VCaP (cell line): ENCODE results near the gene LARP6.

Experiments used
- H3K27ac ChIP-seq: fragments of 450-650 bp; 2 replicates; pipeline ENCODE4 v1.5.1; 2017
- TF ChIP-seq, protein P1 (sequence below): fragments of 450-650 bp; conservative IDR thresholded peaks from 2 replicates; pipeline ENCODE4 v1.5.1; 2017; ENCODE audit warnings: mild to moderate bottlenecking, moderate library complexity

The LARP6 gene

DNA sequence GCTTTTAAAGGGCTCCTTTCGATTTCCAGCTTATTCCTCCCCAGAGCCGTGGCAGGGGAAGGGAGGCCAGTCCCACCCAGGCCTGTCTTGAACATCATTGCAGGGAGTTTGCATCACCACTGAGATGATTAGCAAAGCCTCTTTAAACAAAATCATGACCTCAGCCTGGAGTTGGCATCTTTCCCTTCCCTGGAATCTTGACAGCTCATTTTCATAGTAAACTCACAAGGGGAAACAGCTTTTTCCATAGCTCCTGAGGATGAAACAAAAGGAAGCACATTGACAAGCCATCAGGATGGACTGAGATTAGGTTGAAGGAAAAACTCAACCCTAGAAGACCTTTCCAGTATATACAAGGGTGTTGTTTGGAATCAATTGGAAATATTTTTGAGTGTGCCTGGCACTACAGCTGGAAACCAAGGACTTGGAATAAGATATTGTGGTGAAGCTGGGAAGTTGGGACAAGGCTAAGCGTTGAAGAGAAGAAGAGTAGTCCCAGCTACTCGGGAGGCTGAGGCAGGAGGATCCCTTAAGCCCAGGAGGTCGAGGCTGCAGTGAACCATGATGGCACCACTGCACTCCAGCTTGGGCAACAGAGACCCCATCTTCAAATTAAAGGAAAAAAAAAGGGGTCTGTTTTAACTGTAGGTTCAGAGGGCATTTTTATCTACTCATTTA is 3.1 kb upstream of the LARP6 start:
- H3K27ac ChIP-seq = no peak overlapping the region
- TF ChIP-seq, protein P1, sequence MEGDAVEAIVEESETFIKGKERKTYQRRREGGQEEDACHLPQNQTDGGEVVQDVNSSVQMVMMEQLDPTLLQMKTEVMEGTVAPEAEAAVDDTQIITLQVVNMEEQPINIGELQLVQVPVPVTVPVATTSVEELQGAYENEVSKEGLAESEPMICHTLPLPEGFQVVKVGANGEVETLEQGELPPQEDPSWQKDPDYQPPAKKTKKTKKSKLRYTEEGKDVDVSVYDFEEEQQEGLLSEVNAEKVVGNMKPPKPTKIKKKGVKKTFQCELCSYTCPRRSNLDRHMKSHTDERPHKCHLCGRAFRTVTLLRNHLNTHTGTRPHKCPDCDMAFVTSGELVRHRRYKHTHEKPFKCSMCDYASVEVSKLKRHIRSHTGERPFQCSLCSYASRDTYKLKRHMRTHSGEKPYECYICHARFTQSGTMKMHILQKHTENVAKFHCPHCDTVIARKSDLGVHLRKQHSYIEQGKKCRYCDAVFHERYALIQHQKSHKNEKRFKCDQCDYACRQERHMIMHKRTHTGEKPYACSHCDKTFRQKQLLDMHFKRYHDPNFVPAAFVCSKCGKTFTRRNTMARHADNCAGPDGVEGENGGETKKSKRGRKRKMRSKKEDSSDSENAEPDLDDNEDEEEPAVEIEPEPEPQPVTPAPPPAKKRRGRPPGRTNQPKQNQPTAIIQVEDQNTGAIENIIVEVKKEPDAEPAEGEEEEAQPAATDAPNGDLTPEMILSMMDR = no peak

DNA sequence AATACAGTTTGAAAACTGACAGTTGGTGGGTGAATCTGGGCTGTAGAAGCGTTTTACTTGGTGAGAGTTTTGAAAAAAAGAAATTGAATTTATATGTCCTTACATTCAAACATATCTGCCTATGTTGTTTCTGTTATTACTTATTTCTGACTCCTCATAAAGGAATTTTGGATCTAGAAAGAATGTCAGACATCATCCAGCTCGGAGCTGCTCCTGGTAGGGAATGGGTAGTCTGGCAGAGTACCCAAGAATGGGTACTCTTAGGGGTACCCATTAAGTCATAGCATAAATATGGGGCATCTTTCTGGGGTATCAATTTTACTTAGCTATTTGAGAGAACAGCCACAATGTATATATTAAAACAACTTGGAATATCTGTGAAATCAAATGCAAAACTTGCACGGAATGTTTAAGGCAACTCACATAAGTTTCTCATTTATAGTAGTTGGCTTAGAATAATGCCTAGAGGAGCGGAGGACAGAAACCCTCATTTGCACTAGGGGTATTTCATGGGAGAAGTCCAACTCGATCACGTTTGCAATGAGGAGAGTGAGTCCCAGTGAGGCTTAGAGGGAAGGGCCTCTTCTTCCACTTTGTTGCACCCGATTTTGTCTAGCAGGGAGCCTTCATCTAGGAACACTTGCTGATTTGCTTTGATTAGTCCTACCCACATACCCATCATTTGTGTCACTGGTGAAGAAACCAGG is 2.4 kb upstream of the LARP6 start:
- TF ChIP-seq, protein P1 = no peak
- H3K27ac ChIP-seq = no peak overlapping the region

DNA sequence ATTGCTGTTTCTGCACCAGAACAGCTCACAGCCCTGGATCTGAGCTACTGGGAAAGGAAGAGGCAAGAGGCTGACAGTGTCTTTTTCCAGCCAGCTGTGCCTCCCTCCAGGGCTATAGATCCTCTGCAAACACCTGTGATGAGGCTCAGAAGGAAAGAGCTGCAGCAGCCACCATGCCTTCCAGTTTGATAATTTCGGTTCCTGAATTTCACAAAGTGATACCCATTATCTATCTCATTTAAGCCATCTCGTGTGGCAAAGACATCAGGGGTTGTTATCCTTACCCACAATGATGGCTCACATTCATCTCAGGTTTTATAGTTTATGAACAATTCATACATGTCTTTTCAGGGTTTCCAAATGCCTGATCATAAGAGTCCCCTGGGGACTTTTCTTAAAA is 1.8 kb upstream of the LARP6 start:
- TF ChIP-seq, protein P1 = no peak
- H3K27ac ChIP-seq = no peak overlapping the region

DNA sequence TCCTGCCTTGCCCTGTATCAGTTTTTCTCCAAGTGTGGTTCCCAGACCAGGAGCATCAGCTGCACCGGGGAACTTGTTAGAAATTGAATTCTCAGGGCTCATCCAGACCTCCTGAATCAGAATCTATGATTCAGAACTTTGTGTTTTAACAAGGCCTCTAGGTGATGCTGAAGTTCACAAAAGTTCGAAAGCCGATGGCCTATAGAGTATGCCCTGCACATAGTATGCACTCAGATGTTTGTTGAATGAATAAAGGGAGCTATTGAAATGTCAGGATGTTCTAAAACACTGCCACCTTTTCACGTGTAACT is 664 bp upstream of the LARP6 start:
- H3K27ac ChIP-seq = peak overlapping the region; percentile 74

DNA sequence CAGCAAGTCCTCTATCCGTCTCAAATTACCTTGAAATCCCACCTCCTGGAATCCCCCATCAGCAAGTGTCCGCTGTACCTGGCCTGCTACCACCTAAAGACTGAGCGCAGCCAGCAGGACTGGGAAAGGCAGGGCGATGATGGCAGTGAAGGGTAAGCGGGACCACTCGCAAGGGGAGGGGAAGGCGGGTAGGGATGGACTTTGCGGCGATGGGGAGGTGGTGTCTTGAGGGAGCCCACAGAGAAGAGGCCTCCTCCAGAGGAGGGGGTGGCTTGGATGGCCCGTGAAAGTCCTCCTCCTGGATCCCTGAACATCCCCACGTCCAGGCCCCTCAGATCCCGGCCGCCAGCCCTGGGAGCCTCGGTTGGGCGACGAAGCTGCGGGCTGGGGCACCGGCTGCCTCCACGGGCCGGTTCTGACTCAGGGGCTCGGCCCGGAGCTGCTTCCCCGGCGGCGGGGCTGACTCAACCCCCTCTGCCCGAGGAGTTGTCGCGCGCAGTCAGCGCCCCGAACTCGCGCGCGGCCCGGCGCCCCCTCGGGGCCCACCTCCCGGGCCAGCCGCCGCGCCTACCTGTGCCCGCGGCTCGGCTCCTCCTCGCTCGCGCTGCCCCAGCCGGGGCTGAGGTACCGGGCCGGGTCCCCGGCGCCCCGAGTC is 512 bp downstream of the LARP6 start:
- peak overlapping the region; percentile 74 for H3K27ac ChIP-seq
- TF ChIP-seq, protein P1 = no peak

More for the DNA sequence above, 664 bp upstream of the LARP6 start:
- TF ChIP-seq, protein P1 = peak; percentile 41

DNA sequence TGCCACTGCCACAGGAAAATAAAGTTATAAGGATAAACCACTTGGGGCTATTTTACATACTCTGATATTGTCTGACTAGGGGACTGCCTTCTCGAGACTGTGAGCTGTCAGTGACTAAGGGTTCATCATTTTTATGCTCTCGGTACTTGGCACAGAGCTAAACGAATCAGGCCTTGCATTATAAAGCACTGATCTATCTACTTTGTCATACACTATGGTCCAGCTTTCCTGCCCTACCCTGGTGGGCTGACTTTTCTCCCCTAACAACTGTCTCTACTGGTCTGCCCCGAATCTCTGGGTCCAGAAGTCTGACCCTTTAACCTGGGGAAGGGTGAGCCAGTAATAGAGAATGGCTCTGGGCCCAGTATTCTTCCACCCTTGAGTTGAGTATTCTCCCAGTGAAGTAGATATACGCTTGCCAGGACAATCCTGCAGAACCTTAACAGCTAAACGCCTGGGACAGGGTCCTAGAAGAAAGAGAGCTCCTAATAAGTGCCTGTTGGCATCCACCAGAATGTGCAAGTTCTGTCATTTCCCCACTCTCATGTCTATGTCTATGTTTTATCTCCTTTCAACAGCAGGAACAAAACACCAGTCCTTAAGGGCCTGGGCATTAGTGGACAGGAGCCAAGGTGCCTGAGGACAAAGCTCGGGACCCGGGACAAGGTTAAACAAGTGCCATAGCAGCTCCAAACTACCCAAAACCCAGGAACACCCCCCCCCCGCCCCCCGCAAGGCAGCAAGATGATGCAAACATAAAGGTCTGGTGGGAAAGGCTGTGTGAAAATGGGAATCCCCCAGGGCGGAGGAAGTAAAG is 1.2 kb downstream of the LARP6 start:
- TF ChIP-seq, protein P1 = no peak
- H3K27ac ChIP-seq = no peak overlapping the region; the same call in 1 of the 2 replicates

DNA sequence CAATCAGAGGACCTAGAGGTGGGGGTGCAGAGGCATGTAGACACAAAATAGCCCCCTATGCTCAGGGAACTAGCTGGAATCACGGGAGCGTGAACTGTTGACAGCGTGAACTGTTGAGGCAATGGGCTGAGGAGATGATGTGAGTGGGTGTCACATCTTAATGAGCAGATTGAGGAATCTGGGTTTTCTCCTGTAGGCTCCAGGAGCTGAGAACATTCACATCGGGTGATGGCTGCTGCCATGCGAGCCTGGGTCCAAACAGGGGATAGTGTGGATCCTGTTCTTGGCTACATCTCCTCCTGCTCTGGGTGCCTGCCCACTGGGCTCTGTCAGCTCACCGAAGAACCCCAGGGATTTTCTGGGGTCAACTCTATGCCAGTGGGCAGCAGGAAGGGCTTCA is 2.1 kb downstream of the LARP6 start:
- TF ChIP-seq, protein P1 = no peak
- H3K27ac ChIP-seq = no peak overlapping the region
